Bronchial epithelial cell (primary cell): Measurements from ENCODE around the gene ENDOV. TPM values are rescaled to one million over a fixed set of nuclear protein-coding genes. Genes with fewer than 3 reads are reported as not detected.

Source experiments
- DNase-seq: peaks from one replicate; pipeline ENCODE4 v3.0.0-alpha.2; 2010; ENCODE audit warnings: low read depth
- FAIRE-seq: peaks from 2 replicates; lab custom pipeline; 2011; peaks lifted over from hg19 to GRCh38; lab: Jason Lieb, UNC
- H3K27me3 ChIP-seq: 2 replicates; pipeline ENCODE4 v1.5.1; 2011; ENCODE audit warnings: low read length; ENCODE audit not compliant: control insufficient read depth, insufficient read depth
- H3K36me3 ChIP-seq: 2 replicates; pipeline ENCODE4 v1.5.1; 2011; ENCODE audit warnings: low read length; ENCODE audit not compliant: control insufficient read depth, insufficient read depth
- H3K4me3 ChIP-seq: 2 replicates; pipeline ENCODE4 v1.5.1; 2011; ENCODE audit warnings: mild to moderate bottlenecking, low read depth, low read length, control low read depth
- CTCF ChIP-seq: IDR thresholded peaks from 2 replicates; pipeline ENCODE4 v1.5.1; 2011; ENCODE audit warnings: mild to moderate bottlenecking, moderate library complexity, low read length, control low read depth, inconsistent platforms; ENCODE audit not compliant: insufficient read depth, severe bottlenecking
- total RNA-seq: library from RNA; depleted of rRNA; stranded (reverse); fragments of >200 nt; gene quantifications from 2 replicates; pipeline ENCODE4 v1.2.1, GENCODE V29; 2014

ENDOV gene
- total RNA-seq, 1 donor from 2014 or later = 19.5 TPM

- FAIRE-seq = peak; percentile 32
- TF ChIP-seq CTCF = no peak
- Histone ChIP-seq H3K36me3 (no peaks in the 10 kb centered on the region), H3K27me3 (no peaks in the 10 kb centered on the region), H3K4me3 (no peak overlapping the region)
- no peak for DNase-seq
These were observed 18.1 kb downstream of the ENDOV start for GRCh38 chr17:80432961-80433550.

GRCh38 chr17:80433916-80434666 is 19.1 kb downstream of the ENDOV start:
- FAIRE-seq = no peak
- Histone ChIP-seq H3K36me3 (no peaks in the 10 kb centered on the region), H3K27me3 (no peaks in the 10 kb centered on the region), H3K4me3 (no peak overlapping the region)
- DNase-seq = no peak
- TF ChIP-seq CTCF = no peak

GRCh38 chr17:80437532-80437931 is 22.6 kb downstream of the ENDOV start:
- no peak overlapping the region for H3K4me3 ChIP-seq
- DNase-seq (no peak), FAIRE-seq (no peak)
- no peaks in the 10 kb centered on the region for H3K27me3 ChIP-seq
- no peaks in the 10 kb centered on the region for H3K36me3 ChIP-seq
- no peak for TF ChIP-seq CTCF

- DNase-seq (no peak), FAIRE-seq (no peak)
- no peak for TF ChIP-seq CTCF
These were observed 23.8 kb downstream of the ENDOV start for GRCh38 chr17:80438806-80439205.

GRCh38 chr17:80439499-80439898 is 24.5 kb downstream of the ENDOV start:
- H3K27me3 ChIP-seq = no peaks in the 10 kb centered on the region
- no peak overlapping the region for H3K4me3 ChIP-seq
- FAIRE-seq (no peak), DNase-seq (no peak)
- no peaks in the 10 kb centered on the region for H3K36me3 ChIP-seq
- no peak for TF ChIP-seq CTCF

More at GRCh38 chr17:80438806-80439205, 23.8 kb downstream of the ENDOV start:
- Histone ChIP-seq H3K27me3 (no peaks in the 10 kb centered on the region), H3K36me3 (no peaks in the 10 kb centered on the region), H3K4me3 (no peak overlapping the region)
